ENCODE measurements around the gene EVI2A. TPM values are rescaled to one million over a fixed set of nuclear protein-coding genes. Genes with fewer than 3 reads are reported as not detected.

EVI2A gene
- total RNA-seq, 1 experiment from 2014 or later = not detected

- H3K9me2 ChIP-seq (ENCODE audit: insufficient read depth) = no peaks in the 10 kb centered on the region
- H3K4me3 ChIP-seq = no peak overlapping the region
- H3K36me3 ChIP-seq (ENCODE audit: low read depth) = no peaks in the 10 kb centered on the region
- H2AFZ ChIP-seq = no peak overlapping the region
- H3K4me2 ChIP-seq = no peak overlapping the region
- TF ChIP-seq EZH2 (IDR thresholded peaks at IDR 0.05; ENCODE audit: low read depth) (no peak), CTCF (conservative IDR thresholded peaks at IDR 0.05) (no peak)
- no TSS peak for BruUV-seq (replicated peaks)
- ChIA-PET POLR2A (ENCODE audit: unreplicated experiment) (interaction anchor here (0.6 kb wide), 1 partner anchor 72 kb away, joined by 3 read pairs; no protein-coding TSS in a partner anchor), CTCF (no interaction called here)
- intact Hi-C loops (cut with micrococcal nuclease; ENCODE audit: unreplicated experiment) = no loop called here
- 0 out of 2 replicates have a peak, but pooled peaks cover 5% of the 10 kb centered on the region for H4K20me1 ChIP-seq (ENCODE audit: insufficient read depth)
- H3K79me2 ChIP-seq (ENCODE audit: low read depth) = no peaks in the 10 kb centered on the region
- no peaks in the 10 kb centered on the region for H3K27me3 ChIP-seq (ENCODE audit: insufficient read depth, low read depth)
- H3K27ac ChIP-seq = no peak overlapping the region
- no peaks in the 10 kb centered on the region for H3K9me3 ChIP-seq (ENCODE audit: insufficient read depth, low read depth)
- no peak for DNase-seq
- H3K4me1 ChIP-seq (replicated peaks; ENCODE audit: insufficient read depth) = no peaks in the 10 kb centered on the region
- peaks cover 3% of the 10 kb centered on the region; the same call in 1 of the 2 replicates for H3F3A ChIP-seq (ENCODE audit: insufficient read depth, low read depth)
Observed at GRCh38 chr17:31295489-31295871, 25.9 kb downstream of the EVI2A start.

GRCh38 chr17:31294820-31295488, 26.5 kb downstream of the EVI2A start:
- intact Hi-C loops (cut with micrococcal nuclease; ENCODE audit: unreplicated experiment) = no loop called here
- H4K20me1 ChIP-seq (ENCODE audit: insufficient read depth) = 0 out of 2 replicates have a peak, but pooled peaks cover 5% of the 10 kb centered on the region
- TF ChIP-seq CTCF (conservative IDR thresholded peaks at IDR 0.05) (no peak), EZH2 (IDR thresholded peaks at IDR 0.05; ENCODE audit: low read depth) (no peak)
- H2AFZ ChIP-seq = no peak overlapping the region
- ChIA-PET CTCF (no interaction called here), POLR2A (ENCODE audit: unreplicated experiment) (interaction anchor here (0.6 kb wide), 1 partner anchor 71 kb away, joined by 3 read pairs; no protein-coding TSS in a partner anchor)
- BruUV-seq (replicated peaks) = no TSS peak
- H3K4me2 ChIP-seq = no peak overlapping the region
- no peaks in the 10 kb centered on the region for H3K9me3 ChIP-seq (ENCODE audit: insufficient read depth, low read depth)
- no peak for DNase-seq
- no peaks in the 10 kb centered on the region for H3K27me3 ChIP-seq (ENCODE audit: insufficient read depth, low read depth)
- H3K36me3 ChIP-seq (ENCODE audit: low read depth) = no peaks in the 10 kb centered on the region
- H3K9me2 ChIP-seq (ENCODE audit: insufficient read depth) = no peaks in the 10 kb centered on the region
- H3K79me2 ChIP-seq (ENCODE audit: low read depth) = no peaks in the 10 kb centered on the region
- no peak overlapping the region for H3K4me3 ChIP-seq
- H3F3A ChIP-seq (ENCODE audit: insufficient read depth, low read depth) = no peaks in the 10 kb centered on the region
- no peak overlapping the region for H3K27ac ChIP-seq
- no peaks in the 10 kb centered on the region for H3K4me1 ChIP-seq (replicated peaks; ENCODE audit: insufficient read depth)

GRCh38 chr17:31294231-31294630, 27.2 kb downstream of the EVI2A start:
- H2AFZ ChIP-seq = no peak overlapping the region
- no peak overlapping the region for H3K27ac ChIP-seq
- H3K4me2 ChIP-seq = no peak overlapping the region
- TF ChIP-seq CTCF (conservative IDR thresholded peaks at IDR 0.05) (no peak), EZH2 (IDR thresholded peaks at IDR 0.05; ENCODE audit: low read depth) (no peak)
- H3K4me1 ChIP-seq (replicated peaks; ENCODE audit: insufficient read depth) = no peaks in the 10 kb centered on the region
- no TSS peak for BruUV-seq (replicated peaks)
- no peaks in the 10 kb centered on the region for H3K79me2 ChIP-seq (ENCODE audit: low read depth)
- intact Hi-C loops (cut with micrococcal nuclease; ENCODE audit: unreplicated experiment) = no loop called here
- H3K9me3 ChIP-seq (ENCODE audit: insufficient read depth, low read depth) = no peaks in the 10 kb centered on the region
- no peaks in the 10 kb centered on the region for H3K9me2 ChIP-seq (ENCODE audit: insufficient read depth)
- no peaks in the 10 kb centered on the region for H3K36me3 ChIP-seq (ENCODE audit: low read depth)
- no peaks in the 10 kb centered on the region for H3K27me3 ChIP-seq (ENCODE audit: insufficient read depth, low read depth)
- H3F3A ChIP-seq (ENCODE audit: insufficient read depth, low read depth) = no peaks in the 10 kb centered on the region
- ChIA-PET POLR2A (ENCODE audit: unreplicated experiment) (no interaction called here), CTCF (no interaction called here)
- no peak for DNase-seq
- no peak overlapping the region for H3K4me3 ChIP-seq
- H4K20me1 ChIP-seq (ENCODE audit: insufficient read depth) = 0 out of 2 replicates have a peak, but pooled peaks cover 5% of the 10 kb centered on the region
